SK-N-SH treated with all-trans-retinoic acid at 6 μM for 48 hours (cell line): ENCODE results near the gene PPM1D.

Experiments used
- BACH2 ChIP-seq: fragments of 250-450 bp; sonication (Bioruptor Pico); IDR thresholded peaks from 2 replicates; pipeline ENCODE4 v1.9.0; 2021; ENCODE audit warnings: mild to moderate bottlenecking, borderline replicate concordance
- CSRNP3 ChIP-seq: fragments of 250-450 bp; sonication (Bioruptor Pico); IDR thresholded peaks from 2 replicates; pipeline ENCODE4 v1.5.1; 2021; ENCODE audit warnings: mild to moderate bottlenecking, moderate library complexity
- ESRRG ChIP-seq: fragments of 250-450 bp; sonication (Bioruptor Pico); IDR thresholded peaks from 2 replicates; pipeline ENCODE4 v1.6.1; 2021; ENCODE audit warnings: mild to moderate bottlenecking
- GLIS3 ChIP-seq: fragments of 250-450 bp; sonication (Bioruptor Pico); IDR thresholded peaks from 2 replicates; pipeline ENCODE4 v1.5.0; 2020; ENCODE audit warnings: mild to moderate bottlenecking, moderate library complexity
- OSR1 ChIP-seq: fragments of 250-450 bp; sonication (Bioruptor Pico); IDR thresholded peaks from 2 replicates; pipeline ENCODE4 v1.8.0; 2022; ENCODE audit warnings: moderate library complexity, mild to moderate bottlenecking, inconsistent platforms
- PATZ1 ChIP-seq: fragments of 250-450 bp; sonication (Bioruptor Pico); IDR thresholded peaks from 2 replicates; pipeline ENCODE4 v1.8.0; 2020; ENCODE audit warnings: mild to moderate bottlenecking, moderate library complexity, borderline replicate concordance
- POU6F1 ChIP-seq: fragments of 250-450 bp; sonication (Bioruptor Pico); IDR thresholded peaks from 2 replicates; pipeline ENCODE4 v1.8.0; 2021; ENCODE audit warnings: low read depth, mild to moderate bottlenecking, moderate library complexity, borderline replicate concordance
- SNAI2 ChIP-seq: fragments of 250-450 bp; sonication (Bioruptor Pico); IDR thresholded peaks from 2 replicates; pipeline ENCODE4 v1.5.0; 2020; ENCODE audit warnings: mild to moderate bottlenecking, moderate library complexity
- TOX ChIP-seq: fragments of 250-450 bp; sonication (Bioruptor Pico); IDR thresholded peaks from 2 replicates; pipeline ENCODE4 v1.8.0; 2021; ENCODE audit warnings: mild to moderate bottlenecking, moderate library complexity, borderline replicate concordance
- TSHZ2 ChIP-seq: fragments of 250-450 bp; sonication (Bioruptor Pico); IDR thresholded peaks from 2 replicates; pipeline ENCODE4 v1.5.0; 2020; ENCODE audit warnings: mild to moderate bottlenecking, moderate library complexity
- ZFP3 ChIP-seq: fragments of 250-450 bp; sonication (Bioruptor Pico); IDR thresholded peaks from 2 replicates; pipeline ENCODE4 v1.5.0; 2020; ENCODE audit warnings: mild to moderate bottlenecking, moderate library complexity
- ZNF565 ChIP-seq: fragments of 450-650 bp; formaldehyde crosslinking; conservative IDR thresholded peaks from 2 replicates; pipeline ENCODE4 v1.5.0; 2020; ENCODE audit warnings: low read depth, mild to moderate bottlenecking, moderate library complexity
- ZNF70 ChIP-seq: fragments of 450-650 bp; formaldehyde crosslinking; IDR thresholded peaks from 2 replicates; pipeline ENCODE4 v1.5.0; 2020; ENCODE audit warnings: mild to moderate bottlenecking, moderate library complexity
- ZNF8 ChIP-seq: fragments of 450-650 bp; formaldehyde crosslinking; IDR thresholded peaks from 2 replicates; pipeline ENCODE4 v1.5.0; 2020; ENCODE audit warnings: mild to moderate bottlenecking, moderate library complexity

GRCh38 chr17:60704170-60704569 lies 104.2 kb downstream of the PPM1D start:
- no peak for TF ChIP-seq ZNF565 (CRISPR knock-in tag)
- TF ChIP-seq ZFP3 (CRISPR knock-in tag): no peak
- no peak for TF ChIP-seq BACH2
- TF ChIP-seq CSRNP3: no peak
- TF ChIP-seq ZNF70 (CRISPR knock-in tag): no peak
- no peak for TF ChIP-seq SNAI2
- TF ChIP-seq ZNF8 (CRISPR knock-in tag): no peak
- no peak for TF ChIP-seq PATZ1 (CRISPR knock-in tag)
- no peak for TF ChIP-seq GLIS3 (CRISPR knock-in tag)
- TF ChIP-seq TOX (CRISPR knock-in tag): no peak
- no peak for TF ChIP-seq ESRRG
- no peak for TF ChIP-seq TSHZ2 (CRISPR knock-in tag)
- TF ChIP-seq OSR1 (CRISPR knock-in tag): no peak
- TF ChIP-seq POU6F1 (CRISPR knock-in tag): no peak
